GM11168 (cell line): Measurements from ENCODE around the gene DDX42.
"Not testable (repeated sequence)": the region's sequence is repeated elsewhere in the genome, so short reads cannot be mapped to it uniquely, and the experiment has no call there.

Experiments
- in situ Hi-C: fragments of 300-500 bp; cut with MboI; formaldehyde crosslinking; loops from one replicate; pipeline ENCODE4 v1.12.0; 2022; ENCODE audit warnings: low sequenced_read_pairs; ENCODE audit not compliant: unreplicated experiment

DDX42 gene

DNA sequence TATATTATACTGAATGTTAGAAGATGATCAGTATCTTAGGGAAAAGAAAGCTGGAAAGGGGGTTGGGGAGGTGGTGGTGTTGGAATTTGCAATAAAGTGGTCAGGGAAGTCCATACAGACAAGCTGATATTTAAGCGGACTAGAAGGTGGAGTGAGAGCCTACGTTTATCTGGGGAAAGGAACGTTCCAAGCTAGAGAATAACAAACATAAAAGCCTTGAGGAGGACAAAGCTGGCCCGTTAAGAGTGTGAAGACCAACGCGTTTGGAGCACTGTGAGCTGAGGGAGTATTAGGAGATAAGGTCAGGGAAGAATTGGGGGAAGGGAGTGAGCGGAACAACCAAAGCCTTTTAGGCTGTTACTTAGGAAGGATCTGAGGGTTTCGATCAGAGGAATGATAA, 1.4 kb downstream of the DDX42 start:
- in situ Hi-C loops, result no loop called here

DNA sequence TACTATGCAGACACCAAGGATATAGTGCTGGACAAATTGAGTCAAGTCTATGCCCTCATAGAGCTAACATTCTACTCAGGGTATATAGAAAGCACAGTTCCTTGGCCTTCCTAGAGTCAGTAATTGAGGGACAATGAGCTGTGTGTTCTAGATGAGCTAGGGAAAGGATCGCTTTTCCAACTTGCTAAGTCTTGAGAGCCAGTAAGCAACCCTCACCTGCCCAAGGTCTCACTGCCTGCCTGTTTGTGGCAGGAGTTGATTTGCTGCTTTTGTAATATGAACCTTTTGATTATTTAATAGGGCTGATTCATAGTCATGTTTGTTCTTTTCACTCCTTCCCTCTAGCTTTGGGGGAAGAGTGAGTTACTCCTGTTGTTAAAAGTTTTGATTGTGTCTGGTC, 6.5 kb downstream of the DDX42 start:
- in situ Hi-C loops, result no loop called here

DNA sequence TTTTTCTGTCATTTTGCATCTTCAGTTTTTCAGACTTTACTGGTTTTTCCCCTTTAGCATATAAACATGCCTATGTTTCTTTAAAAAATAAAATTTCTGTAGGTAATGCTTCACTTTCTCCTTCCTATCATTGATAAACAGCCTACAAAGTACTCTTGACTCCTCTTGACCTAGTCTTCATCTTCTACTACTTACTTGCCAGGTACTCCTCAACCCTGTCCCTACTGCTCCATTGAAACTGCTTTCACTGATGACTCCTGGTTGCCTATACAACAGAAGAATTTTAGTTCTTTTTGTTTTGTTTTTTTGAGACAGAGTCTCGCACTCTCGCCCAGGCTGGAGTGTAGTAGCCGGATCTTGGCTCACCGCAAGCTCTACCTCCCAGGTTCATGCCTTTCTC, 7.0 kb downstream of the DDX42 start:
- in situ Hi-C loops, result no loop called here

- in situ Hi-C loops, result no loop called here
Observed at GRCh38 chr17:63783522-63783921, 9.6 kb downstream of the DDX42 start.

DNA sequence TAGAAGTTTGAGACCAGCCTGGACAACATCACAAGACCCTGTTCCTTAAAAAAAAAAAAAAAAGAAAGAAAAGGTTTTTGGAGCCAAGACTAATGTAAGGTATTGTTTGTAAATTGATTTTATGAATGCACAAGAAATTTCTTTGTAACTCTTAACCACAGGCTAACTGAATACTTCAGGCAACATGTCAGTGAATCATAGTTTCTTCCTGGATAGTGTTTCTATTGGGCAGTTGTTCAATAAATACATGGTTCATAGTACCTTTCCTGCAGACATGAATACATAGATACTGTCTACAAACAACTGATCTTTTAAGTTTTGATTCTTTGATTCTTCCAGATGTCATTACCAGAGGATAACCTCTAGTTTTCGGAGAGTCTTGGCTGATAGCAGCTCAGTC, 11.6 kb downstream of the DDX42 start:
- in situ Hi-C loops, result no loop called here

GRCh38 chr17:63786117-63786516, 12.1 kb downstream of the DDX42 start:
- in situ Hi-C loops, result no loop called here

DNA sequence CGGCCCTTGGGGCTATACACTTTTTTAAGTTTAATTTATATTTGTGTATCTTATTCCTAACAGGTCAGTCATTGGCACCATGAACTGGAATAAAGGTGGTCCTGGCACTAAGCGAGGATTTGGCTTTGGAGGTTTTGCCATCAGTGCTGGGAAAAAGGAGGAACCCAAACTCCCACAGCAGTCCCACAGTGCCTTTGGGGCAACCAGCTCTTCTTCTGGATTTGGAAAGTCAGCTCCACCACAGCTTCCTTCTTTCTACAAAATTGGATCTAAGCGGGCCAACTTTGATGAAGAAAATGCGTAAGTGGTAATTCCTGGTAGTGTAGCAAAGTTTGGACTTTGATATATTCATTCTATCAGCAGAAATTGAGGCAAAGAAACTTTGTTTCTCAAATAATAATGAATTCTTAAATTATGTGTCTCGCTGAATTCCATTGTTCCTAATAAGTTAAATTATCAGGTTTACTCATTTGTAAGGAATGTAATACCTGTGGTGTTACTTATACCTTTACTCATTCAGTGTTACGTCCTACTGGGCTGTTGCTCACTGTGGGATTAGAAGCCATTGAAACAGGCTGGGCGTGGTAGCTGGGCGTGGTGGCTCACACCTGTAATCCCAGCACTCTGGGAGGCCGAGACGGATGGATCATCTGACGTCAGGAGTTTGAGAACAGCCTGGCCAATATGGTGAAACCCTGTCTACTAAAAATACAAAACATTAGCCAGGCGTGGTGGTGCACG, 13.2 kb downstream of the DDX42 start:
- in situ Hi-C loops, result no loop called here

DNA sequence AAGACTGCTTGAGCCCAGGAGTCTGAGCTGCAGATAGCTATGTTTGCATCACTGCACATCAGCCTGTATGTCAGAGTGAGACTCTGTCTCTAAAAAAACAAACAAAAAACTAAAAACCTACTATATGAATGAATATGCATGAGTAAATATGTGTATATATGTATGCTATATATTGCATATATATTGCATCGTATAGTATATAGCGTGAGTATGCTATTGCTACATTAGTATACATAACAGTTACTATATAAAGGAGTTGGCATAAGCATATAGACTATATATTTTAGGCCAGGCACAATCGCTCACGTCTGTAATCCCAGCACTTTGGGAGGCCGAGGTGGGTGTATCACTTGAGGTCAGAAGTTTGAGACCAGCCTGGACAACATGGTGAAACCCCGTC, 16.1 kb downstream of the DDX42 start:
- in situ Hi-C loops, result no loop called here

- in situ Hi-C loops, result no loop called here
Observed at GRCh38 chr17:63792055-63792729, 18.2 kb downstream of the DDX42 start.

DNA sequence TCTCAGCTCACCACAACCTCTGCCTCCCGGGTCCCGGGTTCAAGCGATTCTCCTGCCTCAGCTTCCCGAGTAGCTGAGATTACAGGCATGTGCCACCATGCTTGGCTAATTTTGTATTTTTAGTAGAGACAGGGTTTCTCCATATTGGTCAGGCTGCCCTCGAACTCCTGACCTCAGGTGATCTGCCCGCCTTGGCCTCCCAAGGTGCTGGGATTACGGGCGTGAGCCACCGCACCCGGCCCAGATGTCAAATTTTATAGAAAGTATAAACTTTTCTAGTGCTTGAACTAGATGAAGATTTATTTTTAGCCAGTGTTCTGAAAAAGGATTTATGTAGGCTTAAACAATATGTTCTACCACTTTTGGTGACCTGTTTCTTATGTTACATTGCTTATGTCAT, 22.4 kb downstream of the DDX42 start:
- in situ Hi-C loops, result not testable (repeated sequence)

DNA sequence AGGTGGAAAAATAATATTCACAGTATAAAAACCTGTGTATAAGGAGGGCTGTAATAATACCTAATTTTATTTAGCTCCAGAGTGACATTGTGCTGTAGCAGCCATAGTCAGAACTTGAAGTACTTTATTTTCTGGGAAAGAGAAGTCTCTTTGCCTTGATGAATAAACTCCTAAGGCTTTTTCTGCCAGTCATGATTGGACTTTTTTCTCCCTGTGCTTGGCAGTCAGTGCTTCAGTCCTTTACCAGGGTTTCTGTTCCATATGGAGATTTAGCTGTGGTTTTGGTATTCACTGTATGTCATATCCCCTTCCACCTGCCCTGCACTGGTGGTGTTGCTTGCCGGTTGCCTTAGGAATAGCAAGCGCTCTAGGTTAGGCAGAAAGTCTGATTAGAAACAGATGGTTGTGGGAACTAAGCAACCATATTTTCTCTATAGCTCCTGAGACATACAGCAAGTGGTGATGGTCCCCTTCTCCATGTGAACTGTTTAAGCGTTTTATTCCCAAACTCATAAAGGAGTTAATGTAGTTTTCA, 24.7 kb downstream of the DDX42 start:
- in situ Hi-C loops, result no loop called here

GRCh38 chr17:63800783-63801182, 26.8 kb downstream of the DDX42 start:
- in situ Hi-C loops, result no loop called here

GRCh38 chr17:63804328-63804727, 30.4 kb downstream of the DDX42 start:
- in situ Hi-C loops, result no loop called here

DNA sequence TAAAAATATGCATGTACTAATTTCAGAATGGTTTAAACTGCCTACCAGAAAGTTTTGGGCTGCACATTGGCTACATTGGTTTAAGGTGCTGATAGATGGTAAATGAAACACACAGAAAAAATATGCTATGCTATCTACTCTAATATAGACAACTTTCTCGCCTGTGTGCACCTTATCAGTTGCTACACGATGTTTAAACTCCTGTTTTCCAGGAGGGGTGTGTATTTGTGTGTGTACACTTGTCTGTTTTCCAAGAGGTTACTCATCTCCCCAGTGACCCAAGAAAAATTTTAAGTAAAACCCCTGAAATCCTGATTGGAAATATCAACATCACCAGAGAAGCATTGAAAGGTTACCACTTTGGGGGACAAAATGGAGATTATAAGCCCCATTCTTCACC, 31.6 kb downstream of the DDX42 start:
- in situ Hi-C loops, result no loop called here

DNA sequence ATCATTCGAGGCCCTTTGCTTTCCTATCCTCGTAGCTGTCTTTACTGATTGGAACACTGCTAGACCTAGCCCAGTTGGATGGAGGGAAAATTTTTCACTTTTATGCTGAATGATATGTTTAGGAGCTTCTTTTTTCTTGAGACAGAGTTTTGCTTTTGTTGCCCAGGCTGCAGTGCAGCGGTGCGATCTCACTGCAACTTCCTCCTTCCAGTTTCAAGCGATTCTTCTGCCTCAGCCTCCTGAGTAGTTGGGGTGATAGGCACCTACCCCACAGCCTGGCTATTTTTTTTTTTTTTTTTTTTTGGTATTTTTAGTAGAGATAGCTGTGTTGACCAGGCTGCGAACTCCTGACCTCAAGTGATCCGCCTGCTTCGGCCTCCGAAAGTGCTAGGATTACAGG, 36.0 kb downstream of the DDX42 start:
- in situ Hi-C loops, result no loop called here

- in situ Hi-C loops, result no loop called here
Observed at GRCh38 chr17:63816123-63816522, 42.2 kb downstream of the DDX42 start.

- in situ Hi-C loops, result no loop called here
Observed at GRCh38 chr17:63816669-63817068, 42.7 kb downstream of the DDX42 start.

GRCh38 chr17:63817736-63818385, 43.9 kb downstream of the DDX42 start:
- in situ Hi-C loops, result no loop called here

DNA sequence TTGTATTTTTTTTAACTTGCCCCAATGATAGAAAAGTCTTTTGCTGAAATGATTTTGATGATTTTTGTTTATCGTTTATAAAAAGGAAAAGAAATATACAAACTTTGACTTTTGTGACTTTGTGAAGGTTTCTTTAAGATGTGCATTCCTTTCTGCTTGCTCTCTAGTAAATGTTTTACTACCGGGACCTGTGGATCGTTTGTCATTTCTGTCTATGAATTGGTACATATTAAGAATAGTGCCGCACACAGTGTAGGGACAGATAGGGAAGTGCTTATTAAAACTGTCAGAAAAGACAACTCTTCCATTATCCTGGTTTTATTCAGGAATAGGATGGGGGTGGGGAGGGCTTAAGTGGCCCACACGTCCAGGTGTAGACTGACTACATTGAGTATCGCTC, 45.2 kb downstream of the DDX42 start:
- in situ Hi-C loops, result no loop called here

DNA sequence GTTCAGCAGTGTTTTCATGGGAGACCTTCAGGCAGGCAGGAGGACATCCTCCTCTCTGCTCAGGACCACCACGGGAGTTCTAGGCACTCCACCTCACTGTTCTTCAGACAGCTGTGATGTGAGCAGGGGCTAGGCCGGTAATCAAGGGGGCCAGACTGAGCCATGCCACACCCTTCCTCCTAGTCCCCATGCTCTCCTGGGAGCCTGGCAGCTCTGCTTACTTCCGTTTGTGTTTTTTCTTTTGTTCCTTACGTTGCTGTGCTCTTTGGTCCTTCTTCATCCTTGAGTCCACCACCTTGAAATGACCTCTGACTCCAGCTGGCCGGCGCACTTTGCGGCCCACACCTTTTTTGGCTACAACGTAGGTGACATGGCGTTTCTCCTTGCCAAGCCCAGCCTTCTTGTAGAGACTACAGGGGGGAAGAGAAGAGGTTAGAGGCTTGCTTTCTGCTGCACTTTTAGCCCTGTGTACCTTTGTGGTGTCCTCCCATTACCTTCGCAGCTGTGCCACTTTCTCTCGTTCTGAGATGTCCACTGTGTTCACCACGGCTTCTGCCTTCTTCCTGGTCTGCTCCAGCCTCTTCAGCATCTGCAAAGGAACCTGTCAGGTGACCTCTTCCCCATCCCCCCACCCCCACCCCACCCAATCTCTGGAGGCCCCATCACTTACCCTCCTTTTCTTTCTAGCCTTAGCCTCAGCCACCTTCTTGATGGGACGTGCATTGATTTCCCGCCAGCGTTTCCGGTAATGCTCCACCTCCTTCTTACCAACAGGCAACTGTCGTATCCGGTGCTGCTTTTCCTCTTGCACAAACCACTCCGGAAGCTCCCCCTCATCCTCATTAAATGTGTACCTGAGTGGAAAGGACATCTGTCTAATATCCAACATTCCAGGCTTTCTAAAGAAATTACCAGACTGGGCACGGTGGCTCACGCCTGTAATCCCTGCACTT, 45.9 kb downstream of the DDX42 start:
- in situ Hi-C loops, result no loop called here
